ENCODE measurements around the gene IFT52. TPM values are rescaled to one million over a fixed set of nuclear protein-coding genes. Genes with fewer than 3 reads are reported as not detected.

The IFT52 gene
- total RNA-seq, 1 experiment from 2014 or later: 23.0 TPM

DNA sequence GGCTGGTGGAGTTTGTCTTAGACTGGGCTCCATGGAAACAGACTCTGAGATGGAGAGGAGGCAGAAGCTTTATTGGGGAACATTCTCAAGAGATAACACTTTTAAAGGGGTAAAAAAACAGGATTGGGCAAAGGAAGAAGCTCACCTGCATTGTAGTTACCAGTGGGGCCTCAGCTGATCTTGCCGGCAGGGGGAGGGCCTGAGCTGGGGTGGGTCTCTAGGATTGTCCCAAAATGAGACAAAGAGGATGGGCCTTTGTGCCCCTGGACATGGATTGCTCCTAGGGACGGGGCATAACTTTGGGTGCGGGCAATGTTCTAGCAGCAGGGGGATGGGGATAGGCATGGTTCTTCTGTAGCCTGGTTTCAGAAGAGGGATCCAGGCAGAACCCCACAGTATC, 19.4 kb upstream of the IFT52 start:
- Histone ChIP-seq H4K20me1 (ENCODE audit: low read length) (no peaks in the 10 kb centered on the region), H2AFZ (ENCODE audit: low read length) (no peak overlapping the region), H3K9ac (ENCODE audit: low read length) (no peak overlapping the region), H3K27ac (ENCODE audit: low read length) (no peak overlapping the region), H3K79me2 (ENCODE audit: low read length) (no peaks in the 10 kb centered on the region), H3K9me3 (ENCODE audit: low read length) (no peaks in the 10 kb centered on the region), H3K4me3 (ENCODE audit: low read length) (no peak overlapping the region), H3F3A (ENCODE audit: low read length, unreplicated experiment) (no peaks in the 10 kb centered on the region), H3K36me3 (ENCODE audit: low read depth, low read length) (no peaks in the 10 kb centered on the region), H3K4me2 (ENCODE audit: low read length) (no peak overlapping the region), H3K4me1 (ENCODE audit: insufficient read depth, low read length) (no peaks in the 10 kb centered on the region), H3K27me3 (ENCODE audit: low read length) (no peaks in the 10 kb centered on the region), H3K9me2 (replicated peaks; ENCODE audit: low read length) (no peaks in the 10 kb centered on the region)
- no peak for ATAC-seq
- intact Hi-C loops (cut with micrococcal nuclease): no loop called here
- POLR2A ChIA-PET (ENCODE audit: unreplicated experiment): interaction anchor here (0.5 kb wide), 1 partner anchor 177 kb away, joined by 4 read pairs; no protein-coding TSS in a partner anchor
- DNase-seq: no peak
- no TSS peak for BruUV-seq (replicated peaks)
- CTCF ChIA-PET: no interaction called here
- TF ChIP-seq EZH2phosphoT487 (IDR thresholded peaks at IDR 0.05; ENCODE audit: borderline replicate concordance, low read length): no peak
- TF ChIP-seq, protein P1, sequence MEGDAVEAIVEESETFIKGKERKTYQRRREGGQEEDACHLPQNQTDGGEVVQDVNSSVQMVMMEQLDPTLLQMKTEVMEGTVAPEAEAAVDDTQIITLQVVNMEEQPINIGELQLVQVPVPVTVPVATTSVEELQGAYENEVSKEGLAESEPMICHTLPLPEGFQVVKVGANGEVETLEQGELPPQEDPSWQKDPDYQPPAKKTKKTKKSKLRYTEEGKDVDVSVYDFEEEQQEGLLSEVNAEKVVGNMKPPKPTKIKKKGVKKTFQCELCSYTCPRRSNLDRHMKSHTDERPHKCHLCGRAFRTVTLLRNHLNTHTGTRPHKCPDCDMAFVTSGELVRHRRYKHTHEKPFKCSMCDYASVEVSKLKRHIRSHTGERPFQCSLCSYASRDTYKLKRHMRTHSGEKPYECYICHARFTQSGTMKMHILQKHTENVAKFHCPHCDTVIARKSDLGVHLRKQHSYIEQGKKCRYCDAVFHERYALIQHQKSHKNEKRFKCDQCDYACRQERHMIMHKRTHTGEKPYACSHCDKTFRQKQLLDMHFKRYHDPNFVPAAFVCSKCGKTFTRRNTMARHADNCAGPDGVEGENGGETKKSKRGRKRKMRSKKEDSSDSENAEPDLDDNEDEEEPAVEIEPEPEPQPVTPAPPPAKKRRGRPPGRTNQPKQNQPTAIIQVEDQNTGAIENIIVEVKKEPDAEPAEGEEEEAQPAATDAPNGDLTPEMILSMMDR (conservative IDR thresholded peaks at IDR 0.05; ENCODE audit: low read depth, low read length): no peak
- no peak for TF ChIP-seq EZH2 (IDR thresholded peaks at IDR 0.05; ENCODE audit: low read length, unreplicated experiment)

DNA sequence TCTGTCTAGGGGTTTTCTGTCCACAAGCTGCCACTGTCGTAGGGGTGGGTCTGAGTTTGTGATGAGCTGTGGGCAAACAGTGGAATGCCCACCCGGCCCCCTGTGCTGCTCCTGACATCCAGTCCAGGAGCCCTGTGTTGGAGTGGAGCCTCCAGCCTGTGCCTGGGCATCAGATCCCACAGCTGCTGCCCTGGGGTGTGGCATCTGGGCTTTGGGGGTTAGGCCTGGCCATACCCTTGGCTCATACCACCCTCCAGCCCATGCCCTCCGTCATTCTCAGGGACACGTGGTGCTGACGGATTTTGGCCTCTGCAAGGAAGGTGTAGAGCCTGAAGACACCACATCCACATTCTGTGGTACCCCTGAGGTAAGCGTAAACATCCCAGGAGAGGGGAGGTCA, 19.0 kb upstream of the IFT52 start:
- ATAC-seq (no peak), DNase-seq (no peak)
- Histone ChIP-seq H4K20me1 (ENCODE audit: low read length) (no peaks in the 10 kb centered on the region), H3K79me2 (ENCODE audit: low read length) (no peaks in the 10 kb centered on the region), H3F3A (ENCODE audit: low read length, unreplicated experiment) (no peaks in the 10 kb centered on the region), H2AFZ (ENCODE audit: low read length) (no peak overlapping the region), H3K9ac (ENCODE audit: low read length) (no peak overlapping the region), H3K9me2 (replicated peaks; ENCODE audit: low read length) (no peaks in the 10 kb centered on the region), H3K4me1 (ENCODE audit: insufficient read depth, low read length) (no peaks in the 10 kb centered on the region), H3K27me3 (ENCODE audit: low read length) (no peaks in the 10 kb centered on the region), H3K9me3 (ENCODE audit: low read length) (no peaks in the 10 kb centered on the region), H3K27ac (ENCODE audit: low read length) (no peak overlapping the region), H3K4me2 (ENCODE audit: low read length) (no peak overlapping the region), H3K4me3 (ENCODE audit: low read length) (no peak overlapping the region), H3K36me3 (ENCODE audit: low read depth, low read length) (no peaks in the 10 kb centered on the region)
- intact Hi-C loops (cut with micrococcal nuclease): no loop called here
- BruUV-seq (replicated peaks): no TSS peak
- ChIA-PET POLR2A (ENCODE audit: unreplicated experiment) (interaction anchor here (0.5 kb wide), 1 partner anchor 177 kb away, joined by 4 read pairs; no protein-coding TSS in a partner anchor), CTCF (no interaction called here)
- TF ChIP-seq EZH2 (IDR thresholded peaks at IDR 0.05; ENCODE audit: low read length, unreplicated experiment) (no peak), EZH2phosphoT487 (IDR thresholded peaks at IDR 0.05; ENCODE audit: borderline replicate concordance, low read length) (no peak)
- TF ChIP-seq, protein P1 (conservative IDR thresholded peaks at IDR 0.05; ENCODE audit: low read depth, low read length): no peak

DNA sequence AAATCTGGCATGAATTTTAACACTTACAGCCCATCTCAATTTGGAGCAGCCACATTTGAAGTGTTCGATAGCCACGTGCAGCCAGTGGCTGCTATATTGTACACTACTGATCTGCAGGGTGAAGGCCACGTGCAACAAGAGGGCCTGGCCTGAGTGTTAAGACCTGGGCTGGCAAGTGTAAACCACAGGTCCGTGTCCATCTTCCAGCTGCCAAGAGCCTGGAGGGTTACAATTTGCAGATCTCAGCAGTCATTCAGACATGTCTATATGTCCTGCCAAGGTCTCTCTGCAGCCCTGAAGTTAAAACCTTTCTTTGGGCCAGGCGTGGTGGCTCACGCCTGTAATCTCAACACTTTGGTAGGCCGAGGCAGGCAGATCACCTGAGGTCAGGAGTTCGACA, 17.8 kb upstream of the IFT52 start:
- Histone ChIP-seq H3K9ac (ENCODE audit: low read length) (no peak overlapping the region), H3K4me1 (ENCODE audit: insufficient read depth, low read length) (no peaks in the 10 kb centered on the region), H3K4me3 (ENCODE audit: low read length) (no peak overlapping the region), H4K20me1 (ENCODE audit: low read length) (no peaks in the 10 kb centered on the region), H2AFZ (ENCODE audit: low read length) (no peak overlapping the region), H3K27me3 (ENCODE audit: low read length) (no peaks in the 10 kb centered on the region), H3K9me3 (ENCODE audit: low read length) (no peaks in the 10 kb centered on the region), H3K4me2 (ENCODE audit: low read length) (no peak overlapping the region), H3K36me3 (ENCODE audit: low read depth, low read length) (no peaks in the 10 kb centered on the region), H3F3A (ENCODE audit: low read length, unreplicated experiment) (no peaks in the 10 kb centered on the region), H3K79me2 (ENCODE audit: low read length) (no peaks in the 10 kb centered on the region), H3K27ac (ENCODE audit: low read length) (no peak overlapping the region), H3K9me2 (replicated peaks; ENCODE audit: low read length) (no peaks in the 10 kb centered on the region)
- intact Hi-C loops (cut with micrococcal nuclease): no loop called here
- POLR2A ChIA-PET (ENCODE audit: unreplicated experiment): no interaction called here
- no peak for TF ChIP-seq EZH2 (IDR thresholded peaks at IDR 0.05; ENCODE audit: low read length, unreplicated experiment)
- TF ChIP-seq, protein P1 (conservative IDR thresholded peaks at IDR 0.05; ENCODE audit: low read depth, low read length): no peak
- TF ChIP-seq EZH2phosphoT487 (IDR thresholded peaks at IDR 0.05; ENCODE audit: borderline replicate concordance, low read length): no peak
- no TSS peak for BruUV-seq (replicated peaks)
- CTCF ChIA-PET: no interaction called here
- ATAC-seq (no peak), DNase-seq (no peak)

All from PC-3 (cell line).